ENCODE results near the gene PCNX1.
A peak's percentile ranks its signal among the peaks of the same experiment; 100 is the strongest.
"Not testable (repeated sequence)": the region's sequence is repeated elsewhere in the genome, so short reads cannot be mapped to it uniquely, and the experiment has no call there.

The PCNX1 gene

GRCh38 chr14:70916300-70916699, 9.0 kb downstream of the PCNX1 start:
- no peak for DNase-seq (ENCODE audit: low read depth in 2 of 2)

- DNase-seq (ENCODE audit: low read depth in 2 of 2) = no peak
Observed at GRCh38 chr14:70916799-70917198, 9.5 kb downstream of the PCNX1 start.

GRCh38 chr14:70917633-70918032, 10.4 kb downstream of the PCNX1 start:
- no peak for DNase-seq (ENCODE audit: low read depth in 2 of 2)

- no peak for DNase-seq (ENCODE audit: low read depth in 2 of 2)
Observed at GRCh38 chr14:70919774-70920173, 12.5 kb downstream of the PCNX1 start.

GRCh38 chr14:70920608-70921007, 13.3 kb downstream of the PCNX1 start:
- DNase-seq (ENCODE audit: low read depth in 2 of 2) = no peak

DNA sequence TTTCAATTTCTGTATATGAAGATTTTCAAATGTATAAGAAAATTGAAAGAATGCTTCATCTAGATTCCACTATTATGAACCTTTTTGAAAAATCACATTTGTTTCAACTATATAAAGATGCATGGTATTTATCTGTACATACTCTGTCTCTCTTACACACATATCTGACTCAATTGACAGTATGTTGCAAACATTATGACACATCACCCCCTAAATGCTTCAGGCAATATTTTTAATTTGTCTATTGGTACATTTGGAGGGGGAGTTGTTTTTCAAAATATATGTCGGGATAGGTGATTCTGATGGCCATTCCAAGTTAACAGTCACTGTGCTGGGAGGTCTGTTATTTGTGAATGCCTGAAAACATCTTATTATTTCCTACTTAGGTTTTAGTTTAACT, 14.4 kb downstream of the PCNX1 start:
- no peak for DNase-seq (ENCODE audit: low read depth in 2 of 2)

DNA sequence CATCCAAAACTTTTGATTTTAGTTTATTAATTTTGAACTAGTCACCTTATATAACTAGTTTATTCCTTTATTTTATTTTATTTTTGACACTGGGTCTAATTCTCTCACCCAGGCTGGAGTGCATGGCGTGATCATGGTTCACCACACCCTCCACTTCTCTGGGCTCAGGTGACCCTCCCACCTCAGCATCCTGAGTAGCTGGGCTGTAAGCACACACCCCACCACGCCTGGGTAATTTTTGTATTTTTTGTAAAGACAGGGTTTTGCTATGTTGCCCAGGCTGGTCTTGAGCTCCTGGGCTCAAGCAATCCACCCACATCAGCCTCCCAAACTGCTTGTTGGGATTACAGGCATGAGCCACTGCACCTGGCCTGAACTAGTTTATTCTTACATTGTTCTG, 17.3 kb downstream of the PCNX1 start:
- DNase-seq (ENCODE audit: low read depth in 2 of 2) = no peak

DNA sequence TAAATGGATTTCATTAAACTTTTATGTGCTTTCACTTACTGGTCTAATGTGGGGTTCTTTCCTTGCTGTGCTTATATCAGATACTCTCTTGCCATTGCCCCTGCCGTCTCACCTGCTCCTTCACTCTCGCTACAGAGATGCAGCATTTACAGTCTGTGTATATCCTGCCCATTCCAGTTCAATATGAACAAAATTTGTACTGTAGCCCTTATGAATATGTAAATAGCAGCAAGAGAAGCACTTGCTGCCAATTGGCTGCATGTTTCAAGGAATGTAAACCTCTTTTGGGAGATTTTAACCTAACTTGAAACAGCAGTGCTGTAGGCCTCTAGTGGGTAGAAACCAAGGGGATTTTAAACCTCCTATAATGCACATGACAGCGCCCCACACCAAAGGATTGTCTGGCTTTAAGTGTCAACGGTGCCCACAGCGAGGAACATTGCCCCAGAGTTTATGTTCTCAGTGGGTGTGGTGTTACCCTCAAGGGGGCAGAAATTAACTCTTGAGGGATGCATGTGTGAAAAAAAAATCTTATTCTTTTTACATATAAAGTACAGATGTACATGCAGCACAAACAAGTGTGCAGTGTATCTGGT, 19.1 kb downstream of the PCNX1 start:
- no peak for DNase-seq (ENCODE audit: low read depth in 2 of 2)

DNA sequence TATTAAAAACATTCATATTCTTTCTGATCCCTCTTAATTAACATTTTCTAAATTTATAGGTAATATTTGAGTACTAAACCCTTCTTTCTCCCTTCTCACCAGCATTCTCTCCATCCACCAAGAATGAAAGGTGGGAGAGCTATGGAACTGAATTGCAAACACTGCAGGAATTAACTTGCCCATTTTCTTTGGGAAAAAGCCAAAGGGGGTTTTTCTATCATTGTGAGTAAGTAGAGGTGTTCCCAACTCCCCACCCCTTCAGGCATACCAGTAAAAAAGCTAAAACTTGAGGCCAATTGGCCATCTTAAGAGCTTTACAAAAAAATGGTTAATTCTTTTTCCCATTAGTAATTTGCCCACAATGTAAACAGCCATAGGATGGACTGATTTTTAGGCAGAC, 23.7 kb downstream of the PCNX1 start:
- no peak for DNase-seq (ENCODE audit: low read depth in 2 of 2)

DNA sequence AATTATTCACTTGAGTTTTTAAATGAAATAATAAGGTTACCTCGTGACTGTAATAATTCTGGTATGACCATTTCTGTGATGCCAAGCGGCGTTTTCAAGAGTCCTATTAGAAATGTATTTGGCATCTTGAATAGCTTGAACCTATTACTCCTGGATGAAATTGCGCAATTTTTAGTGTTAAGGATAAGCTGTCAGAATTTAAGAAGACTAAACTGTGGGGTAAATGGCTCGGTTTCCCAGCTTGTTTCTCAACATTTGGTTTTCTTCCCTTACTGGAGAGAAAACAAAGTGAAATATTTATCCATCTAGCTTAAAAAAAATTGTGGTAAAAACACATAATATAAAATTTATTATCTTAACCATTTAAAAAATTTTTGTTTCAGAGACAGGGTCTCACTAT, 26.8 kb downstream of the PCNX1 start:
- no peak for DNase-seq (ENCODE audit: low read depth in 2 of 2)

DNA sequence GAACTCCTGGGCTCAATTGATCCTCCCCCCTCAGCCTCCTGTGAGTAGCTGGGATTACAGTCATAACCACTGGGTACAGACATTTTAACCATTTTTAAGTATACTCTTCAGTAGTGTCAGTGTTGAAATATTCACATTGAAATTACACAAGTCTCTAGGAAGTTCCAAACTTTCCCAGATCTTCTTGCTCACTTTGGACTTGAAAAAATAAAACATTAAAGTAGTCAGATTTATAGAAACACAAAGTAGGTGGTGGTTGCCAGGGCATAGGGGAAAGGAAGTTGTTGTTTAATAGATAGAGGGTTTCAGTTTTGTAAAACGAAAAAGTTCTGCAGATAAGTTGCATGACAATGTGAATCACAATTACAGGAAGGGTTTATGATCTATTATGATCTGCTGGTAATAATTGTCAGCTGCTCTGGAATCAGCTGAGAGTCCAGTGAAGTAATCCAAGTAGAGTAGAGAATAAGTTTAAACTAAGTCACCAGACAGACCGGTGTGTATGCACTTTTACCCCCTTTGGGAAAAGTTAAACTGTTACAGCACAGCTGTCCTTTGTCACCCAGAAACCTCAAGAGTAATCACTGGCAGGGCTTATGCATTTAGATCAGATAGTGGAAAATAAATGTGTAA, 27.4 kb downstream of the PCNX1 start:
- no peak for DNase-seq (ENCODE audit: low read depth in 2 of 2)

- DNase-seq (ENCODE audit: low read depth in 2 of 2) = no peak
Observed at GRCh38 chr14:70935135-70935534, 27.9 kb downstream of the PCNX1 start.

DNA sequence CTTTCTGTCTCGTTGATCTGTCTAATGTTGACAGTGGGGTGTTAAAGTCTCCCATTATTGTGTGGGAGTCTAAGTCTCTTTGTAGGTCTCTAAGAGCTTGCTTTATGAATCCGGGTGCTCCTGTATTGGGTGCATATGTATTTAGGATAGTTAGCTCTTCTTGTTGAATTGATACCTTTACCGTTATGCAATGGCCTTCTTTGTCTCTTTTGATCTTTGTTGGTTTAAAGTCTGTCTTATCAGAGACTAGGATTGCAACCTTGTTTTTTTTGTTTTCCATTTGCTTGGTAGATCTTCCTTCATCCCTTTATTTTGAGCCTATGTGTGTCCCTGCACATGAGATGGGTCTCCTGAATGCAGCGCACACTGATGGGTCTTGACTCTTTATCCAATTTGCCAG, 32.4 kb downstream of the PCNX1 start:
- not testable (repeated sequence) for DNase-seq (ENCODE audit: low read depth in 2 of 2)

DNA sequence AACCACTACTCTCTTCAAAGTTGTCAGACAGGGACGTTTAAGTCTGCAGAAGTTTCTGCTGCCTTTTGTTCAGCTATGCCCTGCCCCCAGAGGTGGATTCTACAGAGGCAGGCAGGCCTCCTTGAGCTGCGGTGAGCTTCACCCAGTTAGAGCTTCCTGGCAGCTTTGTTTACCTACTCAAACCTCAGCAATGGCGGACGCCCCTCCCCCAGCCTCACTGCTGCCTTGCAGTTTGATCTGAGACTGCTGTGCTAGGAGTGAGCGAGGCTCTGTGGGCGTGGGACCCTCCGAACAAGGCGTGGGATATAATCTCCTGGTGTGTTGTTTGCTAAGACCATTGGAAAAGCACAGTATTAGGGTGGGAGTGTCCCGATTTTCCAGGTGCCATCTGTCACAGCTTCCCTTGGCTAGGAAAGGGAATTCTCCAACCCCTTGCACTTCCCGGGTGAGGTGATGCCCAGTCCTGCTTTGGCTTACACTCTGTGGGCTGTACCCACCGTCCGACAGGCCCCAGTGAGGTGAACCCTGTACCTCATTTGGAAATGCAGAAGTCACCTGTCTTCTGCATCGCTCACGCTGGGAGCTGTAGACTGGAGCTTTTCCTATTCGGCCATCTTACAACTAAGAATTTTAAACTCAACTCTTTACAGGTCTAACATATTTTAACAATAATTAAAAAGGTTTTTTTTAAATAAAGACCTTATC, 34.5 kb downstream of the PCNX1 start:
- DNase-seq (ENCODE audit: low read depth in 2 of 2) = peak in 1 of 2 donors; percentile 26

DNA sequence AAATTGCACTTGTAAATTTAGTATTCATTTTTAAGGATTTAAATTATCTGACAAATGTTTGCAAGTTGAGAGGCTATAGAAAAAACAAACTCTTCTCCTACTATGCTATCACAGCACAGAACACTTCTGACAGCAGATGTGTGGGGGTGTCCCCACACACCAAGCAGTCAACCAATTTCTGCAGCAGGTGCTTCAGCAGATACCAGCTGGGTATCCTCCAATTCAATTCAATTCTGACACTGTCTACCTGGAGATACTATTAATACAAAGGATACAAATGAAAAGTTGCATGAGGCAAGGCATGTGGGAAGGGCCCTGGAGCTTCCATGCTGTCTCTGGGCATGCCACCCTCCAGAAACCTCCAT, 35.1 kb downstream of the PCNX1 start:
- DNase-seq (ENCODE audit: low read depth in 2 of 2) = no peak

DNA sequence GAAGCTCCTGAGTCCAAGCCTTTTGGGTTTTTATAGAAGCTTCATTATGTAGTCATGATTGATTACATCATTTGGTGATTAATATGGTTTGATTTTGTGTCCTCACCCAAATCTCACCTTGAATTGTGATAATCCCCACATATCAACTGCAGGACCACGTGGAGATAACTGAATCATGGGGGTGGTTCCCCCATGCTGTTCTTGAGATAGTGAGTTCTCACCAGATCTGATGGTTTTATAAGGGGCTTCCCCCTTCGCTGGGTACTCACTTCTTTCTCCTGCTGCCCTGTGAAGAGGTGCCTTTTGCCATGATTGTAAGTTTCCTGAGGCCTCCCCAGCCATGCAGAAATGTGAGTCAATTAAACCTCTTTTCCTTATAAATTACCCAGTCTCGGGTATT, 35.5 kb downstream of the PCNX1 start:
- not testable (repeated sequence) for DNase-seq (ENCODE audit: low read depth in 2 of 2)

- DNase-seq (ENCODE audit: low read depth in 2 of 2) = no peak
Observed at GRCh38 chr14:70943838-70944237, 36.6 kb downstream of the PCNX1 start.

- no peak for DNase-seq (ENCODE audit: low read depth in 2 of 2)
Observed at GRCh38 chr14:70947739-70948138, 40.5 kb downstream of the PCNX1 start.

DNA sequence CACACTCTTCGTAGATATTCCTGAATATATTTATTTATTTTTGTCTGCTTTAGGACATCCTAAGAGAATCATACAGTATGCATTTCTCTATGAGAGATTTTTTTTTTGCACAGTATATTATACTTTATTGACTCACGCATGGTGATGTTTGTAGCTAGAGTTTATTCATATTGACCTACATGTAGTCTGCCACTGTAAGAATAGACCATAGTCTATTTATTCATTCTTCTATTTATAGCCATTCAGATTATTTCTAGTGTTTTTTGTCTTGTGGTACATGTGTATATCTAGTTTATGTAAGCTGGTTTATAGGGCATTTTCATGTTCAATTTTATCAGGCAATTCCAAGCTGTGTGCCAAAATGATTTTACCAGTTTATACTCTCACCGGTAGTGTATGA, 45.2 kb downstream of the PCNX1 start:
- DNase-seq (ENCODE audit: low read depth in 2 of 2) = no peak

DNA sequence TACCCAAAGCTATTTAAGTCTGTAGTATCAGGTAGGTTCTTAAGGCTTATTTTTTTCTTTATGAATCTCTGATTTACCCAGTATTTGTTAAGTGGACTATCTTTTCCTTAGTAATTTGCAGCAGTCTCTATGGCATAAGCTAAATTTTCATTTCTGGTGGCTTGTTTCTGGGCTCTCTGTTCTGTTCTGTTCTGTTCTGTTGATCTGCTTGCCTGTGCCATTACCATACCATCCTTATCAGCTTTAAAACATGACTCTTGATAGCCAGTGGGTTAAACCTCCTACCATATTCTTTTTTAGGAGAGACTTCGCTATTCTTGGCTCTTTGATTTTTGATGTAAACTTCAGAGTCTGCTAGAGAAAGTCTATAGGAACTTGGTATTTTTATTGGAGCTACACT, 46.8 kb downstream of the PCNX1 start:
- DNase-seq (ENCODE audit: low read depth in 2 of 2) = no peak

GRCh38 chr14:70955543-70956480, 48.6 kb downstream of the PCNX1 start:
- DNase-seq (ENCODE audit: low read depth in 2 of 2) = peak in 1 of 2 donors; percentile 28

- DNase-seq (ENCODE audit: low read depth in 2 of 2) = no peak
Observed at GRCh38 chr14:70956511-70956910, 49.3 kb downstream of the PCNX1 start.
